Activated T-helper 9 cell treated with anti-CD3 and anti-CD28 coated beads, Interleukin-2, amount 50 U/mL, for 16 hours (primary cell): ENCODE results near the gene MGRN1.

Source experiments
- DNase-seq: peaks from one replicate; pipeline ENCODE4 v3.0.0-alpha.2; 2020; ENCODE audit warnings: low read depth

The MGRN1 gene

DNA sequence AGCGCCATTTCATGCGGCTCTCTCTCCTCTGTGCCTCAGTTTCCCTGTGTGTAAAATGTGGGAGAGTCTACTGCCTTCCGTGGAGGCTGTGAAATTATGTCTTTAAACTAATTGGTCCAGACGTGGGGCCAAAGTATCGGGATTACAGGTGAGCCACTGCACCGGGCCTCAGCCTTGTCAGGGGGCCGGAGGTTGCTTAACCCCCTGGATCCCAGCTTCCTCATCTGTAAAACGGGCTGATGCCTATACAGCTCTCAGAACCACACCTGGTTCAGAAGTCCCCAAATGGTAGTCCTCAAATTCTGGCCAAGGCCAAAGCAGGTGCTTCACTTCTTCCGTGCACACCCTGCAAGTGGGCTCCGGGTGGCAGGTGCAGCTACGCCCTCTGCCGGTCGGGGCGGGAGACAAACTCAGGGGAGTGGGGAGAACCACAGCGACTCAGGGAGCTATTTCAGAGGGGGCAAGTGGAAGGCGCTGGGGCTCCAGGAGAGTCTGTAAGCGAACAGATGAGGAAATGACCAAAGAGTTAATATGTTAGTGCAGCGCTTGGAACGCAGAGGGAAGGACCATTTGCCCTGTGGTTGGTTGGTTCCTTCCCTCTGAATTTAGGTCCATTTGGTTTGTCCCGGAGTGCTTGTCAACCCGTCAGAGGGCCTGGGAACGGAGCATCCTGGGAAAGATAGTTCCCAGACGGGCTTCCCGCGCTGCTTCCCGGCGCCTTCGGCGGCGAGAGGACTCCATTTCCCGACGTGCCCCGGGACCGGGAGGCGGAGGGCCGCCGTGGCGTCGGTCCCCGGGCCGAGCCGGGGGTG, at the start of gene MGRN1:
MGRN1 (plus strand) TSS at position 812 of the 812 bp plus-strand sequence. CDS start 135 bp downstream, outside the sequence.
- DNase-seq: peak; percentile 85

DNA sequence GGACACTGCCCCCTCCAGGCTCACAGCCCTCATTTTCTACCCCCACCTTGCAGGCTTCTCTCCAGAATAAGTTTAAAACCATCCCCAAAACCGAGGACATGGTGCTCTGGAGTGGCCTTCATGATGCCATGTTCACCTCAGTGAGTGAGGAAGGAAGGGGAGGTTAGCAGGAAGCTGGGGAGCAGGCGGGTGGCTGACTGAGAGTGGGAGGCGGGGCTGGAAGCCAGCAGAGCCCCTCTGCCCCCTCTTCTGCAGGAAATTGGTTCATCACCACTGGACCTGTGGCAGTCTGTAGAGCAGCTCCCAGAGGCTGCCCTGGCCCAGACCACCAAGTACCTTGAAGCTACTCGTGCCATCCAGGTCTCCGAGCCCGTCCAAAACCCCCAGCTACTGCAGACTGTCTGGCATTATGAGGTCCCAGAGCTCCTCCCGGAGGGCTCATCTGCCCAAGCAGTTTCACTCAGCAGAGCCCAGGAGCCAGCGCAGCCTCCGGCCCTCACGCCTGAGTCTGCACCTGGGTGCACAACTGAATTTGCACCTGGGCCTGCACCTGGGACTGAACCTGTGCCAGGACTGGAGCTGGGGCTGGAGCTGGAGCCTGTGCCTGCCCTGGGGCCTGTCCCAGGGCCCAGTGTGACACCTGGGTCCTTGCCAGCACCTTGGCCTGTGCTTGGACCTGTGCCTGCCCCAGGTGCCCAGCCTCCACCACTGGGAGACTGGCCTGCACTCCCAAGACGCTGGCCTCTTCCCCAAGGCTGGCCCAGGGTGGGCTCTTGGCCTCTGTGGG, 49.5 kb upstream of the MGRN1 start:
- no peak for DNase-seq

DNA sequence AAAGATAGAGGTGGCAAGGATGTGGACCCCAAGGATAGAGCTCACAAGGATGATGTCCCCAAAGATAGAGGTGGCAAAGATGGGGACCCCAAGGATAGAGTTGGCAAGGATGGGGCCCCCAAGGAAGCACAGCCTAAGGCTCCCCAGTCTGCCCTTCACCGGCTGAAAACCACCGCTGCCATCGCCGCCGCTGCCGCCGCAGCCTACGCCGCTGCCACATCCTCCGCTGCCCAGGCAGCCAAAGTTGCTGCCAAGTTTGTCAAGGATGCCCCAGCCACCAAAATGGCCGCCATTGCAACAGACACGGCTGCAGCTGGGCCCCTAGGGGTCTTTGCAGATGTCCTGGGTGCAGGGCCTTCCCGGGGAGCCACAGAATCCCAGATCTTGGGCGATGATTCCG, 48.6 kb upstream of the MGRN1 start:
- DNase-seq: no peak

DNA sequence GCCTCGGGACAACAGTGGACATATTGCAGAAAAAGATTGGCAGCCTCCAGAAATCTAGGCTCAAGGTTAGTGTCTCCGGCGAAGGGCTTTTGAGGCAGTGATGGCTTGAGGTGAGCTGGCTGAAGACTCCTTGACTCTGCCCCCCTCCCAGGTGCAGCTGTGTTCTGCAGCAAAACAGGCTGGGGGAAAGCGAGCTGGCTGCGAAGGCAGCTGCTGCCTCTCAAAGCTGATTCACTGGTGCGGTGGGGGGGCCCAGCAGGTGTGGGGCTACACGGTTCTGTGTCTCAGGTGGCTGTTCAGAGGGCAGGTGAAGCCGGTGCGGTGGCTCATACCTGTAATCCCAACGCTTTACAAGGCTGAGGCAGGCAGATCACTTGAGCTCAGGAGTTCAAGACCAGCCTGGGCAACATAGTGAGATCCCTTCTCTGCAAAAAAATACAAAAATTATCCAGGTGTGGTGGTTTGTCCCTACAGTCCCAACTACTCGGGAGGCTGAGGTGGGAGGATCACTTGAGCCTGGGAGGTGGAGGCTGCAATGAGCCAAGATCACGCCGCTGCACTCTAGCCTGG, 45.6 kb upstream of the MGRN1 start:
- DNase-seq: no peak

DNA sequence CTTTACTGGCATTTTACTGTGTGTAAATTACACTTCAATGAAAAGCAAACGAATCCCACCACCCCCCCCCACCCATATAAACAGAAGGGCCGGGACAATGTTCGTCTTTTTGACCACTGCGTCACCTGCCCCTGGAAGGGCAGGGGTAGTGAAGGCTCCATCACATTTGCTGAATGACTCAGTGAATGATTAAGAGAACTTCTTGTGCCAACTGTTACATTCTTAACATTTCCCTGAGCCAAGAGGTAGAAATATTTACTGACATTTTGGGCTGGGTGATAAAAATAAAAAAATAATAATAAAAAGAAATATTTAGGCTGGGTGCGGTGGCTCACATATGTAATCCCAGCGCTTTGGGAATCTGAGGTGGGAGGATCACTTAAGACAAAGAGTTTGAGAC, 44.4 kb upstream of the MGRN1 start:
- DNase-seq: no peak

DNA sequence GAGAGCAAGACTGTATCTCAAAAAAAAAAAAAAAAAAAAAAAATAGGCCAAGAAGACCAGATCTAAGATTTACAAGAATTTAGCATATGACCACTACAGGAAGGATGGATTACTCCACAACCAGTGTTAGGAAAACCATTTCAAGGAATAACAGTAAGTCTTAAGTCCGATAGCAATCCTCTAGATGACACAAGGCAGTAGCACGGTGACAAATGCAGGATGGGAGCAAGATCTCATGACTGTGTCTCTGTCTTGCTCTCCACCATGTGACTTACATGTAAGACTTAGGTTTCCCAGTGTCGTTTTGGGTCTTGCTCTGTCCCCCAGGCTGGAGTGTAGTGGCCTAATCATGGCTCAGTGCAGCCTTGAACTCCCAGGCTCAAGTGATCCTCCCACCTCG, 40.7 kb upstream of the MGRN1 start:
- no peak for DNase-seq

GRCh38 chr16:4586291-4586690, 38.3 kb upstream of the MGRN1 start:
- no peak for DNase-seq

- DNase-seq: no peak
Measured at GRCh38 chr16:4588386-4588785, 36.2 kb upstream of the MGRN1 start.

- no peak for DNase-seq
Measured at GRCh38 chr16:4588961-4589360, 35.7 kb upstream of the MGRN1 start.

GRCh38 chr16:4591191-4591590, 33.4 kb upstream of the MGRN1 start:
- DNase-seq: no peak

DNA sequence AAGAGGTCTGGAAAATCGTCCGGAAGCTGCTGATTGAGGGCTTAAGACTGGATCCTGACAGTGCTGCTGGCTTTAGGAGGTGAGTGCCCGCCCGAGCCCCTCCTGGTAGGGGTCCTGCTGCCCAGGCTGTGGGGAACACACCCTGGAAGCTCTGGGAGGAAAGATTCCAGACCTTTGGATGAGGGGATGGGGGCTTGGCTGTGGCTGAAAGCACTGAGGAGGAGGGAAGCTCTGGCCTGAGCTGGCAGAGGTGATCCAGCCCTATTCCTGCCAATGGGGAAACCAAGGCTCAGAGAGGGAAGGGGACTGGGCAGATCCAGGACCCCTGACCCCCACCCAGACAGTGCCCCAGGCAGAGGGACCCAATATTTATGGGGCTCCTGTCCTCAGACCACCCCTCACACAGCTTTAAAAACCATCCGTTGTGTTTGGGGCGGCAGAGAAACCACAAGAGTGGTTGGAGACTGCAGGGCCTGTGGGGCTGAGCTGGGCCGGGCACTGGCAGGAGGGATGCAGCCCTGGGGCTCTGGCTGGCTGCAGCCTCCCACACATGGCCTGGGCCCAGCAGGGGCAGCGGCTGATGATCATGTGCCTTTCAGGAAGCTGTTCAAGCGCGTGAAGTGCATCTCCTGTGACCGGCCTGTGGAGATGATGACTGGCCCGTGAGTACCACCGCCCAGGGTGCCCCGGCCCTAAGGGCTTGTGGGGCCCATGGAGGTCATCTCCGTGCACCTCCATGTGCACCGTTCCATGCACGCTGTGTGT, 32.7 kb upstream of the MGRN1 start:
- no peak for DNase-seq

- no peak for DNase-seq
Measured at GRCh38 chr16:4593086-4593485, 31.5 kb upstream of the MGRN1 start.

- DNase-seq: no peak
Measured at GRCh38 chr16:4594433-4595410, 29.9 kb upstream of the MGRN1 start.

- no peak for DNase-seq
Measured at GRCh38 chr16:4597174-4597573, 27.5 kb upstream of the MGRN1 start.

DNA sequence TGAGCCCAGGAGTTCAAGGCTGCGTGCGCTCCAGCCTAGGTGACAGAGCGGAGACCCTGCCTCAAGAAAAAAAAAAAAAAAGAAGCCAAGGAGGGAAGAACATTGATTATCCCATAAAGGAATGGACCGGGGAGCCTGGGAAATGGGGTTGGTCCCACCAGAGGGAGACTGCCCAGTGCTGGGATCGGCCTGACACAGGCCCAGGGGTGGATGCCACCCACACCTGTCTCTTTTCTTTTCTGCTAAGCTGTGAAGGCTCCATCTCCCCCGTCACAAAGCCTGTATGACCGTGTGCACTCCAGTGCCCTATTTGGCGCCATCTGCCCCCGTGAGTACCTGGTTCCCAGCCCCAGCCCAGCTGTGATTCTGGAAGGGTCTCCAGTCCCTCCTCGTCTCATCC, 25.6 kb upstream of the MGRN1 start:
- DNase-seq: no peak

- DNase-seq: no peak
Measured at GRCh38 chr16:4599545-4599944, 25.1 kb upstream of the MGRN1 start.

GRCh38 chr16:4601036-4601863, 23.4 kb upstream of the MGRN1 start:
- no peak for DNase-seq

DNA sequence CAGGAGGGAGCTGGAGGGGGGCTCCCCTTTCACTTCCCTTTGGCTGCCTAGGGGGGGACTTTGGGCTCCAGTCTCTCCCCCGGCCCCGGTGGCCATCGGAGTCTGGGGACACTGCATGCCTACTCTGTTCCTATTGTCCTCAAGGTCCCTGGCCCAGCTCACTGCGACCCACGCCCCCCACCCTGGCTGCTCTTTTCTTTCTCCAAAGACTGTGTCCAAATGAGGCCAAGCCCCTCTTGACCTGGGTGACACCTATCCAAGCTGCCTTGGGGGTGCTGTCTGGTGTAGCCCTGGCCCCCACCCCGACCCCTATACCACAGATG, 22.8 kb upstream of the MGRN1 start:
- DNase-seq: no peak

DNA sequence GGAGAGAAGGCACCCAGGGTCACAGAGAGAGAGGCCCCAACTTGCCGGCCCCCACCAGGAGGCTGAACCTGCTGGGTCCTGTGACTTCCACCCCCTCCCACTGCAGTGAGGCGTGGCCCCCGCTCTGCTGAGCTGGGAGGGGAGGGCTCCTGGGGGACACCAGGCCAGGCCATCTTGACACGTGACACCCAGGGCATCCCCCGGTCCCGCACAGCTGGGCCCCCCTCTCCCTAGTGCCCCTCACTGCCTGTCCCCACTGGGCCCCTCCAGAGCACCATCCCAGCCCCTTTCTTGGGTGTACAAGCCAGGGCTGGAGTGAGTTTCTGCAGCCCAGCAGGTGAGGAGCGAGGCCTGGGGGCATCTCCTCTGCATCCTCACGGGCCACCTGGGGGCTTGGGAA, 22.3 kb upstream of the MGRN1 start:
- DNase-seq: no peak

- no peak for DNase-seq
Measured at GRCh38 chr16:4603624-4604170, 20.9 kb upstream of the MGRN1 start.
